ENCODE data around the gene ZYX. TPM values are rescaled to one million over a fixed set of nuclear protein-coding genes. Genes with fewer than 3 reads are reported as not detected.
A peak's percentile ranks its signal among the peaks of the same experiment; 100 is the strongest.

ZYX gene
- total RNA-seq, 4 donors from 2014 or later = 46.3 to 73.0 (median 59.3) TPM

DNA sequence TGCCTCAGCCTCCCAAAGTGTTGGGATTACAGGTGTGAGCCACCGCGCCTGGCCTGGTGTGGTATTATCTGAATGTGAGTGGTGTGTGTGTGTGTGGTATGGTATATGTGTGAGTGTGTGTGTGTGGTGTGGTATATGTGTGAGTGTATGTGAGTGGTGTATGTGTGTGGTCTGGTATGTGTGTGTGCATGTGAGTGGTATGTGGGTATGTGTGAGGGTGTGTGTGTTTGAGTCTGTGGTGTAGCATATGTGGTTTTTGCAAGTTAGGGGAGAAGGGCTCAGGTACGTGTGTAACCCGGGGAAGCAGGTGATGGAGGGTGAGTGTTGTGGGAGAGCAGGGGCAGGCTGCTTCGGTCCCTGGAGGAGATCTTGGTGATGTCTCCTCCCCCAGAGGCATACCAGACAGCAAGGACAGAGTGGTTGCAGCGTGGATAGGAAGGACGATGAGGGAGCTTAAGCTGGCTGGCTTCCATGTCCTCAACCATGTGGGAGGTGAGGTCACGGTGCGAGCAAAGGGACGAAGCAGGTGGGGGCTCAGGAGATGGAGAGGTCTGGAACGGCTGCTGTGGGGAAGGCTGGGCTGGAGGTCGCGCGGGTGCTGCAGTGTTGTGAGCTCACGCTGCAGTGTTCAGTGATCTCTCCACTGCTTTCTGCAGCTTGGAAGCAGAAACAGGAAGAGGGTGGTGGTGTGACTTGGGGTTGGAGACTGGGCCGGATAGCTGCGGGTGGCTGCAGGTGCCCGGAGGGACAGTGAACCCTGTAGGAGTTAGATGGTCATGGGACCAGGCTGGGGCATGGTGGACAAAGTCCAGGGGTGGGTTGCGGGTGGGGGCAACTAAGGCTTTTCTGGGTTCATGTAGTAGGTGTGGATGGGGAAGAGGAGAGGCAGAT is 5.0 kb downstream of the ZYX start:
- H3K4me1 ChIP-seq = peaks cover 75% of the 10 kb centered on the region
- 70% methylated on average over 19 of the region's 19 CpGs for WGBS
- H3K27ac ChIP-seq = peak overlapping the region; percentile 19
- no peaks in the 10 kb centered on the region for H3K27me3 ChIP-seq
- no peak for DNase-seq (ENCODE audit: low spot score in 2 of 2)
- peaks cover 39% of the 10 kb centered on the region for H3K36me3 ChIP-seq
- no peaks in the 10 kb centered on the region for H3K9me3 ChIP-seq
- TF ChIP-seq CTCF (IDR thresholded peaks at IDR 0.05) (no peak), EP300 (IDR thresholded peaks at IDR 0.05) (no peak), POLR2A (IDR thresholded peaks at IDR 0.05) (no peak), POLR2AphosphoS5 (IDR thresholded peaks at IDR 0.05) (no peak)
- peak overlapping the region; percentile 14 for H3K4me3 ChIP-seq

- DNase-seq (ENCODE audit: low spot score in 2 of 2) = no peak
- H3K36me3 ChIP-seq = peaks cover 48% of the 10 kb centered on the region
- TF ChIP-seq EP300 (IDR thresholded peaks at IDR 0.05) = no peak
- no peak for TF ChIP-seq POLR2AphosphoS5 (IDR thresholded peaks at IDR 0.05)
- TF ChIP-seq POLR2A (IDR thresholded peaks at IDR 0.05) = no peak
- TF ChIP-seq CTCF (IDR thresholded peaks at IDR 0.05) = no peak
- WGBS = 89% methylated on average over 20 of the region's 23 CpGs
- H3K27ac ChIP-seq = no peak overlapping the region
- H3K27me3 ChIP-seq = no peaks in the 10 kb centered on the region
- no peak overlapping the region for H3K4me3 ChIP-seq
- no peaks in the 10 kb centered on the region for H3K9me3 ChIP-seq
- peaks cover 79% of the 10 kb centered on the region for H3K4me1 ChIP-seq
Observed at GRCh38 chr7:143387156-143387975, 6.2 kb downstream of the ZYX start.

DNA sequence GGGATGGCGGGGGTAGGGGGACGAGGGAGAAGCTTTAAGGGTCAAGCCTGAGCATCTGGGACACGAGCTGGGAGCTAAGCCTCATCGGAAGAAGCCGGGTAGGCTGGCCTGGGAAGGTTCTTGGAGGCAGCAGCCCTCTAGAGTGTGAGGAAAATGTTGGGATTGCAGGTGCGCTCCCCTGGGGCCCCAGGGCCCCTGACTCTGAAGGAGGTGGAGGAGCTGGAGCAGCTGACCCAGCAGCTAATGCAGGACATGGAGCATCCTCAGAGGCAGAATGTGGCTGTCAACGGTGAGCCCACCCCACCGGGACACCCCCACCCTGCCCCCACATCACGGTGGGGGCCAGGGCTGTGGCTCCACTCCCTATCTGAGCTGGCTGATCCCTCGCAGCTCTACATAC is 6.9 kb downstream of the ZYX start:
- peaks cover 50% of the 10 kb centered on the region for H3K36me3 ChIP-seq

DNA sequence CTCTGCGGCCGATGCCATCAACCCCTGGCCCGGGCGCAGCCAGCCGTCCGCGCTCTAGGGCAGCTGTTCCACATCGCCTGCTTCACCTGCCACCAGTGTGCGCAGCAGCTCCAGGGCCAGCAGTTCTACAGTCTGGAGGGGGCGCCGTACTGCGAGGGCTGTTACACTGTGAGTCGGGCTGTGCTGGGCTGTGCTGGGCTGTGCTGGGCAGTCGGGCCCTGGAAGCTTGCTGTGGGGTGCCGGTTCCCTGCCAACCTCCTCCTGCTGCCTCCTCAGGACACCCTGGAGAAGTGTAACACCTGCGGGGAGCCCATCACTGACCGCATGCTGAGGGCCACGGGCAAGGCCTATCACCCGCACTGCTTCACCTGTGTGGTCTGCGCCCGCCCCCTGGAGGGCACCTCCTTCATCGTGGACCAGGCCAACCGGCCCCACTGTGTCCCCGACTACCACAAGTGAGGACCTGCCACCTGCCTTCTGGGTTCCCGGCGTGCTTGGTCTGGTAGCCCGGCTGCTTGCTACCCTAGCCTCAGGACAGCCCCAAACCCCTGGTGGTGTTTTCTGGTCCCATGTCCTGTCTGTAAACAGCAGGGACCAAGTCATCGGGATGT is 7.5 kb downstream of the ZYX start:
- 88% methylated on average over 11 of the region's 28 CpGs for WGBS
- TF ChIP-seq POLR2AphosphoS5 (IDR thresholded peaks at IDR 0.05) (no peak), EP300 (IDR thresholded peaks at IDR 0.05) (no peak), CTCF (IDR thresholded peaks at IDR 0.05) (no peak), POLR2A (IDR thresholded peaks at IDR 0.05) (no peak)
- no peaks in the 10 kb centered on the region for H3K9me3 ChIP-seq
- no peak overlapping the region for H3K27ac ChIP-seq
- no peaks in the 10 kb centered on the region for H3K27me3 ChIP-seq
- peaks cover 55% of the 10 kb centered on the region for H3K36me3 ChIP-seq
- H3K4me1 ChIP-seq = peaks cover 78% of the 10 kb centered on the region
- DNase-seq (ENCODE audit: low spot score in 2 of 2) = no peak
- H3K4me3 ChIP-seq = no peak overlapping the region

More for the DNA sequence above, 6.9 kb downstream of the ZYX start:
- TF ChIP-seq POLR2AphosphoS5 (IDR thresholded peaks at IDR 0.05) (no peak), CTCF (IDR thresholded peaks at IDR 0.05) (no peak), EP300 (IDR thresholded peaks at IDR 0.05) (no peak), POLR2A (IDR thresholded peaks at IDR 0.05) (no peak)
- H3K4me1 ChIP-seq = peaks cover 79% of the 10 kb centered on the region
- H3K4me3 ChIP-seq = no peak overlapping the region
- no peak for DNase-seq (ENCODE audit: low spot score in 2 of 2)
- H3K27ac ChIP-seq = no peak overlapping the region
- H3K27me3 ChIP-seq = no peaks in the 10 kb centered on the region
- 83% methylated on average over 10 of the region's 10 CpGs for WGBS
- H3K9me3 ChIP-seq = no peaks in the 10 kb centered on the region

Measured in suprapubic skin (tissue), 4 donors.